ENCODE results near the gene MALSU1.

DNA sequence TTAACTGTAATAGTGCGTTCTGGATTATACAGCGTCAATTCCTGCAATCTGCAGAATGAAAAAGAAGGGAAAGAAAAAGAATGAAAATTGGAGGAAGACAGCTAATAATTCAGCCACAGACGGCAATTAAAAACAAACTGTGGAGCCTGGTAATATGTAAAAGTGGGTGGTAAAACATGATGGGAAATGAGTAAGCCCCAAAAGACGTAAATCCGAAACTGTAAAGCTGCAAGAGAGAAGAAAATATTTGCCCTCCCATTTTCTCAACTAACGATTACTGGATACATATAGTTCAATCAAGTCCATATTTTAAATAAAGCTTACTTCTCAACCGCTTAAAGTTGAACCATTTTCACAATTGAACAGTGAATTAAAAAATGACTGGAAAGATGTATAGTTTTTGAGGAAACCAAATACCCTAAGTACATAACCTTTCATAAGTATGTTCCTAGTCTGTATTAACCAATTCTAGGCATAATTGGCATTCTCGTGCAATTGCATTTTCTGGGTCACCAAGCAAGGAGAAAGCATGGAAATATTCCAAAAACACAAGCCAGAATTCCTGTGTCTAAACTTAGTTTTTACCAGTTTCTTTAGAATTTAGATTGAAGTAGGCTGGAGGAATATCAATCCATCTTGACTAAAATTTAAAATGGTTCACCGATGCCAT, 44.8 kb downstream of the MALSU1 start:
- TF ChIP-seq POLR2AphosphoS5 (IDR thresholded peaks at IDR 0.05): no peak
- TF ChIP-seq, protein P1, sequence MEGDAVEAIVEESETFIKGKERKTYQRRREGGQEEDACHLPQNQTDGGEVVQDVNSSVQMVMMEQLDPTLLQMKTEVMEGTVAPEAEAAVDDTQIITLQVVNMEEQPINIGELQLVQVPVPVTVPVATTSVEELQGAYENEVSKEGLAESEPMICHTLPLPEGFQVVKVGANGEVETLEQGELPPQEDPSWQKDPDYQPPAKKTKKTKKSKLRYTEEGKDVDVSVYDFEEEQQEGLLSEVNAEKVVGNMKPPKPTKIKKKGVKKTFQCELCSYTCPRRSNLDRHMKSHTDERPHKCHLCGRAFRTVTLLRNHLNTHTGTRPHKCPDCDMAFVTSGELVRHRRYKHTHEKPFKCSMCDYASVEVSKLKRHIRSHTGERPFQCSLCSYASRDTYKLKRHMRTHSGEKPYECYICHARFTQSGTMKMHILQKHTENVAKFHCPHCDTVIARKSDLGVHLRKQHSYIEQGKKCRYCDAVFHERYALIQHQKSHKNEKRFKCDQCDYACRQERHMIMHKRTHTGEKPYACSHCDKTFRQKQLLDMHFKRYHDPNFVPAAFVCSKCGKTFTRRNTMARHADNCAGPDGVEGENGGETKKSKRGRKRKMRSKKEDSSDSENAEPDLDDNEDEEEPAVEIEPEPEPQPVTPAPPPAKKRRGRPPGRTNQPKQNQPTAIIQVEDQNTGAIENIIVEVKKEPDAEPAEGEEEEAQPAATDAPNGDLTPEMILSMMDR (IDR thresholded peaks at IDR 0.05): no peak
- TF ChIP-seq POLR2A (IDR thresholded peaks at IDR 0.05): no peak

All from gastroesophageal sphincter (tissue), 3 donors.